Measurements from ENCODE around the gene RAP1GDS1. TPM values are rescaled to one million over a fixed set of nuclear protein-coding genes. Genes with fewer than 3 reads are reported as not detected.

RAP1GDS1 gene
- polyA plus RNA-seq, 1 of the 3 experiments (the other 2 are of a cell fraction), result 25.6 TPM

- no peak for DNase-seq
- Histone ChIP-seq H3K4me3 (ENCODE audit: low read depth in 2 of 2, low read length in 1 of 2) (no peak overlapping the region), H3K36me3 (replicated peaks in 1 of 2; ENCODE audit: control insufficient read depth in 1 of 2, insufficient read depth in 2 of 2, low read length in 1 of 2) (no peaks in the 10 kb centered on the region), H2AFZ (ENCODE audit: low read depth) (no peak overlapping the region), H3K9ac (no peak overlapping the region), H3F3A (replicated peaks; ENCODE audit: insufficient read depth) (no peaks in the 10 kb centered on the region), H3K27ac (ENCODE audit: low read depth in 2 of 2, low read length in 1 of 2) (no peak overlapping the region), H3K9me3 (no peaks in the 10 kb centered on the region), H3K9me2 (no peaks in the 10 kb centered on the region), H3K4me2 (no peak overlapping the region), H4K20me1 (ENCODE audit: insufficient read depth) (no peaks in the 10 kb centered on the region), H3K27me3 (ENCODE audit: insufficient read depth) (no peaks in the 10 kb centered on the region), H3K4me1 (ENCODE audit: control insufficient read depth in 1 of 2, insufficient read depth in 2 of 2, low read depth in 1 of 2, low read length in 1 of 2) (no peaks in the 10 kb centered on the region), H3K79me2 (ENCODE audit: insufficient read depth) (no peaks in the 10 kb centered on the region)
- ChIA-PET CTCF (no interaction called here), POLR2A (no interaction called here)
- 88% methylated on average over 3 of the region's 3 CpGs for WGBS (ENCODE audit: low lambda C conversion rate)
- TF ChIP-seq ZBTB33 (IDR thresholded peaks at IDR 0.05; ENCODE audit: borderline replicate concordance, low read depth), result no peak
- TF ChIP-seq IRF3 (IDR thresholded peaks at IDR 0.05; ENCODE audit: low read depth, low read length), result no peak
- no peak for TF ChIP-seq RAD21 (IDR thresholded peaks at IDR 0.05; ENCODE audit: low read length)
- no peak for TF ChIP-seq EP300 (IDR thresholded peaks at IDR 0.05; ENCODE audit: borderline replicate concordance in 1 of 2, low read depth in 1 of 2, low read length in 1 of 2)
- TF ChIP-seq GABPA (IDR thresholded peaks at IDR 0.05; ENCODE audit: low read depth), result no peak
- no peak for TF ChIP-seq MEF2A (IDR thresholded peaks at IDR 0.05; ENCODE audit: borderline replicate concordance, low read depth)
- TF ChIP-seq CHD2 (IDR thresholded peaks at IDR 0.05; ENCODE audit: low read length, partially characterized antibody), result no peak
- TF ChIP-seq NRF1 (IDR thresholded peaks at IDR 0.05; ENCODE audit: low read depth, low read length), result no peak
- no peak for TF ChIP-seq ELF1 (IDR thresholded peaks at IDR 0.05)
- TF ChIP-seq RCOR1 (IDR thresholded peaks at IDR 0.05; ENCODE audit: low read length), result no peak
- TF ChIP-seq PBX3 (IDR thresholded peaks at IDR 0.05), result no peak
- no peak for TF ChIP-seq YY1 (IDR thresholded peaks at IDR 0.05; ENCODE audit: low read depth)
- TF ChIP-seq MXI1 (IDR thresholded peaks at IDR 0.05; ENCODE audit: low read depth, low read length), result no peak
- no peak for TF ChIP-seq TCF12 (IDR thresholded peaks at IDR 0.05)
- TF ChIP-seq REST (IDR thresholded peaks at IDR 0.05; ENCODE audit: low read depth, low read length), result no peak
- no peak for TF ChIP-seq USF1 (IDR thresholded peaks at IDR 0.05; ENCODE audit: borderline replicate concordance, low read depth)
- no peak for TF ChIP-seq FOXJ3 (CRISPR knock-in tag; IDR thresholded peaks at IDR 0.05)
- no peak for TF ChIP-seq TAF1 (IDR thresholded peaks at IDR 0.05; ENCODE audit: borderline replicate concordance, low read depth, low read length)
- TF ChIP-seq RFX5 (IDR thresholded peaks at IDR 0.05; ENCODE audit: low read length), result no peak
- TF ChIP-seq NFIC (IDR thresholded peaks at IDR 0.05; ENCODE audit: borderline replicate concordance), result no peak
These were observed 30.2 kb upstream of the RAP1GDS1 start for GRCh38 chr4:98230961-98231360.
